Measurements from ENCODE around the gene RB1.
A peak's percentile ranks its signal among the peaks of the same experiment; 100 is the strongest.

Gene RB1

DNA sequence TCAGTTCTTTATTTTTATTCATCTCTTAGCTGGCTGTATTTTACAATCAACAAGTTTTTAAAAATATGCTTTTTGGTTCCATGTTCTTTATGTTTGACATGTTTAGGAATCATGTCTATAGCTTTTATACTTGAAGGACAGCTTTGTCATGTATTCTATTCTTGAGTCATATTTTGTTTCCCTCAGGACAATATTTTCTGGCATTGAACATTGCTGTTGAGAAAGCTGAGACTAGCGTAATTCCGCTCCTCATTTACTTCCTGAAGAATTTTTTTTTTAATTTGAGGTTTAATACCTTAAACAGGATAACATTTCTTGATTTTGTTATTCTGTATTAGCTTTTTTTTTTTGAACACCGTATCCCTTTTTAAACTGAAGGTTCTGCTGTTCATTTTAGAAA lies 53.2 kb downstream of the RB1 start:
- DNase-seq, result no peak

DNA sequence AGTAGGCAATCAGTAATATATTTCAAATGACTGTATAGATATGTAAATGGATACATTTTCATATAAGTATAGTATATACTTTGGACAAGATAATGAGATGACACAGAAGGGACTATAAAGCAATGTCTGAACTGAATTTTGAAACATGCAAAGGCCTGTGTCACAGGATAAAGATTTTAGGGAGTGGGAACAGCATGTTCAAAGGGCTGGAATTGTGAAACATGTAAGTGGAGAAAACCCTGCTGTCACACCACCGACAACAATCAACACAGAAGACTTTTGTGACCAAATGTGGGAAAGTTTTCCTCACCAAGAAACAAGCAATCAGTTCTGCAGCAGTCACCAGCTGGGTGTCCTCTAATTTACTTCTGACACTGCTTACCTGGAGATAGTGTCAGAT lies 66.4 kb downstream of the RB1 start:
- DNase-seq, result no peak

DNA sequence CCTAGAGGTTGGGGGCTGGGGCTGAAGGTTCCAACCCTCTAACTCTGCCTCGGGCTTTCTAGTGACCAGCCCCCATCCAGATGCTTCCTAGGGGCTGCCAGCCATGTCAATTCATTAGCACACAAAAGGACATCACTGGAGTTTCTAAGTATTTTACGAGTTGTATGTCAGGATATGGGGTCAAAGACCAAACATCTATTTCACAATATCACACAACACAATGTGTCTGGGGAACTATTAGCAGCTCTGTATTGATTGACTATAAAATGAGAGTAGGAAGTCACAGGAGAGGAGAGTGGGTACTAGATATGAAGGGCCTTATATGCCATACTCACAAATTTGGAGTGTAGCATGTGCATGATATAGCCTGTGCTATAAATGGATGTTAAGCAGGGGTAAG lies 67.3 kb downstream of the RB1 start:
- DNase-seq, result no peak

GRCh38 chr13:48377857-48378256 lies 74.3 kb downstream of the RB1 start:
- DNase-seq, result no peak

DNA sequence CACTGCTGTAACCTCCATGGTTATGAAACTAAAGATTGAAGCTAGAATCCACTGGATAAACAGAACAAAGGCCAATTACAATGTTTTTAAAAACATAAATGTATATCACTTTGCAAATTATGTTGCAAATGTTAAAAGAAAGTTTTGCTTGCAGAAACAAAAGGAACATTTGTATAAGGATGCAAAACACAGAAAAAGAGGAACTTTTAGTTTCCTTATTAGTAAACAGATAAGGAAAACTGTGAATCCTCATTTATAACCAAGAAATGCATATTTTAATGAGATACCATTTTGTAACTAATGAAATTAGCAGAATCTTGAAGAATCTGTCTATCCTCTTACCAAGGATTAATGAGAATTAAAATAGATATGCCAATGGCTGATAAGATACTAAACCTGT lies 77.0 kb downstream of the RB1 start:
- DNase-seq, result no peak

- DNase-seq, result no peak
Measured at GRCh38 chr13:48383384-48383783, 79.8 kb downstream of the RB1 start.

DNA sequence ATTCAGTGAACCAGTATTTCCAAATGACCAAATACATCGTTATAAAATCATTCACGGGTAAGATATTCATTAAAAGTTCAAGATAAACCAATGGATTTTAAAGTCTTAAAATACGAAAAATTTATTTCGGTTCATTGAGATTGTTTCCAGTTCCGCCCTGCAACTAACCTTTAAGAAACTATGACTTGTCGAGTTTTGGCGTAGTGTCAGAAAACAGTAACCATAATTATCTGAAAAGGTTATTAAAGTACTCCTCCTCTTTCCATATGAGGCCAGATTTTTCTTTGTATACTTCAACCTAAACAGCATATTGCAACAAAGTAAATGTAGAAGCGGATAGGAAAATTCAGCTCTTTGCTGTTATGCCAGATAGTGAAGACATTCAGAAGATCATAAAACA lies 83.3 kb downstream of the RB1 start:
- no peak for DNase-seq

DNA sequence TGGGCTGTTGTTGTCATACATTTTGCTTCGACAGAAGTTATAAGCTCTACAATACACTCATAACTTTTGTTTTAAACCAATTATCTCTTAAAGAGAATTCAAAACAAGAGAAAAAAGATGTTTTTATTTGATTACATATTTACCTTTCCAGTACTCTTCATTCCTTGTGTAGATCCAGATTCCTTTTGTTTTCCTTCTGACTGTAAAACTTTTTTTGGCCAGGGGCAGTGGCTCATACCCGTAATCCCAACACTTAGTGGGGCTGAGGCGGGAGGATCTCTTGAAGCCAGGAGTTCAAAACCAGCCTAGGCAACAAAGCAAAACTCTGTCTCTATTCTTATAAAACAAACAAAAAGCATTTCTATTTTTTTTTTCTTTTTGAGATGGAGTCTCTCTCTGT lies 87.7 kb downstream of the RB1 start:
- no peak for DNase-seq

GRCh38 chr13:48393030-48393697 lies 89.6 kb downstream of the RB1 start:
- no peak for DNase-seq

DNA sequence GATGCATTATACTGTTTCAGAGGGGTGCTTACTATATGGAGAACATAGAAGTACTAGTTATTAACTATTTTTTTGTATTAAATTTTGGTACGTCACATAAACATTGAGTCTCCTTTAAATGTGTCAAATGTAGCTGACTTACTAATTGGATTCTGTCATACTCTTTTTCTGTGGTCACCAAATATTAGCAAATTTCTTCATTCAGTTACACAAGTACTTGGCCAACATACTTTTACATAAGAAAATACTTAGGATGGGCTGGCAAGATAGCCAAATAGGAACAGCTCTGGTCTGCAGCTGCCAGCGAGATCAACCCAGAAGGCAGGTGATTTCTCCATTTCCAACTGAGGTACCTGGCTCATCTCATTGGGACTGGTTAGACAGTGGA lies 90.1 kb downstream of the RB1 start:
- no peak for DNase-seq

DNA sequence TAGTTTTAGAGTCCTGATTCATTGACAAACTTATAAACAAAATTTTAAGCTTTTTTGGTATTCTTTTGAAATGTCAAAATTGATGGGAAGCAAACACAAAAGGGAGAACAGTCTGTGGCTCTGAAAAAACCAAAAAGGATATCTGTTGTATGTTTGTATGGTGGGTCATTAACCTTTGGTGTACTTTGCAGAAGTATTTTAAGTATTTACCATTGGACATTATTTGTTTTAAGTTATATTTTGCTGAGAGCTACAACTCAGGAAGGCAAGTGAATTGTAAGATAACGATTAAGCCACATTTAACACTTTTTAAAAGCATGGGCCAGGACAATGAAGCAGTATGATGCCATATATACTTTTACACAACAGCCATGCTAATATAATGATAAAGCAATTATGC lies 94.2 kb downstream of the RB1 start:
- DNase-seq, result no peak

DNA sequence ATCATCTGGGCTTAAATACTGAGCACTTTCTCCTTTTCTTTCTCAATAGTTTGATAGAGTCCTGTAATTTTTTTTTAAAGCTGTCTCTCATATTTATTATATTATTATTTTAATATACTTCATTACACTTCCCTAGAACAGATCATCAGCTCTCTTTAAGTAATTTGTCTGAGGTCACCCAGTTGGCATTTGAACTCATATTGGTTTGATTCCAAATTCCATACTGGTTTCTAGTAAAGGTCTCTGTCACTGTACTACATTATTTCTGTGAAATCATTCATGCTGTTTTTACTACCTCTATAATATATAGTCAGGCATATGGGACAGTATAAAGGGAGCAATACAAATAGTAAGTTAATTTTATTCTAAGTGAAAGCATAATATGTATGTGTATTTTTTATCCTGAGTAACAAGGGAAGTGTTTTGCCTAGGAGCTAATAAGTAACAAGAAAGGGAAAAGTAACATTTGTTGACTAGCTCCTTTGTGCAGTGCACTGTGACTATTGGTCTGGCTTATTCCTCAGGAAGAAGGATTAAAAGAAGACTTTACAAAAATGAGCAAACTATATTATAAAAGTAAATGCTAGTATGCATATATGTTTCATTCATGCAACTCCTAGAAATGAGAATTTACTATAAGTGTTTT lies 95.0 kb downstream of the RB1 start:
- DNase-seq, result no peak

DNA sequence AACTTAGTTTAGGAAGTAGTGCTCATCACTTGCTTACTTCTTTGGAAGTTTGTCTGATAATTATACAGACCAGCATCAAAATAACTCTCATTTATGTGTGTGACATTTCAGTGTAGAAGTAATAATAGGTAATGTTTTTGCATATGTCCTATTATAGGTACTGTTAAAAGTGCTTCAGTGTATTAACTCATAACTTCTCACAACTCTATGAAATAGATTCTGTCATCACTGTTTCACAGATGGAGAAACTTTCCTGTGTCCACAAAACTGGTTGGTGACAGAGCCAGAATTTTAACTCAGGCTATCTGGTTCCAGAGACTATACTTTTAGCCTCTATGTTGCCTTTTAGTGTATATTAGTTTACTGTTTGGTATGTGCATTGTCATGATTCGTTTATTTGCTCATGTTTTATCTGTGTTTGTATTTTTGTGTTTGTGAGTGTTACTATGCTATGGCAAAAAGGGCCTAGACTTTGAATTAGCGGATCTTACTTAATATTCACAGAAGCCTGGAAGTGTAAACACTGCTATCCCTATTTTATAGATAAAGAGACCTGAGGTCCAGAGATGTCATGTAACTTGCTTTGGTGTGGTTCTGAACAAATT lies 96.6 kb downstream of the RB1 start:
- DNase-seq, result no peak

GRCh38 chr13:48400850-48401291 lies 97.3 kb downstream of the RB1 start:
- DNase-seq, result no peak

DNA sequence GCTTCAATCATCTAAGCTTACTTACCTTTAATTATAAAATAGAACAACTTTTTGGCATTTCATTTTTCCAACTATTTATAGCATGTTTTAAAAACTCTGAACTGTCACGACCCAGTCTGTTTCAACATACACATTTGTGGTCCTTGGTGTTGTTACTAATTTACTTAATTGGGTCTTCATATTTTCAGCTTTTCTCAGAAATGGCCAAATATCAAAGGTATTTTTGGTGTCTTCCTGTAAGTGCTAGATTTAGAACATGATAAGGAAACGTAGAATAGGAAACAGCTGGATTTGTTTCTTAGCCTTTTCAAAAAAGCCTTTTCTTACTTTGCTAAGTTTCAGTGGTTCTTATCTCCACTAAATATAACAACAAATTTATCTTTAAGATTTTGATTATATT lies 97.9 kb downstream of the RB1 start:
- DNase-seq, result no peak

DNA sequence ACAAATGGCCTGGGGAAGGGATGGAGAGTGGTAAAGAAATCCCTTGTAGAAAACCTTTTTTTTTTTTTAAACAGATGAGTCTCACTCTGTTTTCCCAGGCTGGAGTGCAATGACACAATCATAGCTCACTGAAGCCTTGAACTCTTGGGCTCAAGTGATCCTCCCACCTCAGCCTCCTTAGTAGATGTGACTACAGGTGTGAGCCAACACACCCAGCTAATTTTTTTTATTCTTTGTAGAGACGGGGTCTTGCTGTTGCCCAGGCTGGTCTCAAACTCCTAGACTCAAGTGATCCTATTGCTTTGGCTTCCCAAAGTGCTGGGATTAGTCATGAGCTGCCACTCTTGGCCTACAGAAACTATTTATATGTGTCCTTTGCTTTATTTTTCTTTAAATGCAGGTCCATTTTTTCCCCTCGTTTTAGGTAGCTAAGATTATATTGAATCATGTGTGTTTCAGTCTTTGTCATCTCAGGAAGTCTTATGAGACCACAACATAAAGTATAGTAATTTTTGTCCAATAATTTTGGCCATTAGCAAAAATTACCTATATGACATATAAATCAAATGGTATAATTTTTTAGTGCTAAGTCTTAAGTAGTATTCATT lies 98.9 kb downstream of the RB1 start:
- DNase-seq, result no peak

DNA sequence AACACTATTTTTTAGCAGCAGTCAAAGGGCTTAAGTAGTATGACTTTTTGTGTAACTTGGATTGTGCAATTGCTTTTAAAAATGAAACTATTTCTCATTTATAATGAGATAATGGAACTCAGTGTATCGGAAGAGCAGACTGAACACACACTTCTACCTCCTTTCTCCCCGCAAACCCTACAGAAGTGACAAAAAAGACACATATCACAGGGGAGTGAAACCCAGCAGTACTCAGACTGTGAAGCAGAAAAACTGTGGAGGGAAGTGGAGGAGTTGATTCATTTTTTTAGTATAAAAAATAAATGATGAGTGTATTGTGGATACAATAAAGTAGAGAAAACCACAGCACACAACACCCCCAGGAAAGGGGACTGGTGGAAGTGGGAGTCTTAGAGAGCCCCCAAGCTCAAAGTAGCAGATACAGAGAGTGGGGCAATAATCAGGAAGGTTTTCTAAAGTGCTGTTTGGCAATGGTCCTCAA lies 99.6 kb downstream of the RB1 start:
- DNase-seq, result no peak

- no peak for DNase-seq
Measured at GRCh38 chr13:48403913-48404312, 100.4 kb downstream of the RB1 start.

DNA sequence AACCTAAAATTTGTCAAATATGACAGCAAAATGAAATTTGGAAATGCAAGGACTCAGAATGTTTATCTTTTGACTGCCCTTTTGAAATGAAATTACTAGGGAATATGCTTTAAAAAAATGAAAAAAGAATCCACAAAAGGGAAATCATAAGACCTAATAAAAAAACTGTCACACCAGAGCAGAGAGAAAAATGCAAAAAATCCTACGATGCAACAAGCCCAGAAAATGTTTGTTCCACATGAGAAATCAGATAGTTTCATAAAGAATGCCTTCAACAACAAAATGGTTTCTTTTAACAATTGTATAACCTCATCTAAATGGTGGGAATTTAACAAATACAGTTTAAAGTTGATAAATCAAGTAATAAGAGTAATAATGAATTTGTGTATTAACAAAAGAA lies 101.4 kb downstream of the RB1 start:
- DNase-seq, result no peak

DNA sequence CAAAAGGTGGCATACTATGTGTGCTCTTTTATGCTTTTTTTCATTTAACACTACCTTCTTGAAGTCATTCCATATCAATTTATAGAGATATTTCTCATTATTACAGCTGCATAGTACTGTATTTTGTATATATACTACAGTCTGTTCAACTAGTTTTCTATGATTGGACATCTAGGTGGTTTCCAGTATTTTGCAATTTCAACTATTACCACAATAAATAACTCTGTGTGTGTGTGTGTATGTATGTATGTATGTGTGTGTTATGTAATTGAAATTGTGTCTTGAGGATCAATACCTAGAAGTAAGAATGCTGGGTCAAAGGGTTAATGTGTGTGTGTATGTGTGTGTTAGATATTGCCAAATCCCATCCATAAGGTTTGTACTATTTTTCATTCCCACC lies 102.3 kb downstream of the RB1 start:
- no peak for DNase-seq

DNA sequence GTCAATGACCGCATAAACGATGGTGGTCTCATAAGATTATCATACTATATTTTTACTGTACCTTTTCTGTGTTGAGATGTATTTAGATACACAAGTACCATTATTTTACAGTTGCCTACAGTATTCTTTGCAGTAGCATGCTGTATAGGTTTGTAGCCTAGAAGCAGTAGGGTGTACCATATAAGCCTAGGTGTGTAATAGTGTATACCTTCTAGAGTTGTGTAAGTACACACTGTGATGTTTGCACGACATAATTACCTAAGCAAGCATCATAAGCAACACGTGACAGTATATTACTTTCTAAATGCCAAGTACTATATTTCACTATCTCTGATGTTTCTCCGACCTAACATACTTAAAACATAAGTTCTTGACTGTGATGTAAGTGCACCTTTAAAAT lies 106.6 kb downstream of the RB1 start:
- no peak for DNase-seq

- DNase-seq, result no peak
Measured at GRCh38 chr13:48411147-48411794, 107.7 kb downstream of the RB1 start.

DNA sequence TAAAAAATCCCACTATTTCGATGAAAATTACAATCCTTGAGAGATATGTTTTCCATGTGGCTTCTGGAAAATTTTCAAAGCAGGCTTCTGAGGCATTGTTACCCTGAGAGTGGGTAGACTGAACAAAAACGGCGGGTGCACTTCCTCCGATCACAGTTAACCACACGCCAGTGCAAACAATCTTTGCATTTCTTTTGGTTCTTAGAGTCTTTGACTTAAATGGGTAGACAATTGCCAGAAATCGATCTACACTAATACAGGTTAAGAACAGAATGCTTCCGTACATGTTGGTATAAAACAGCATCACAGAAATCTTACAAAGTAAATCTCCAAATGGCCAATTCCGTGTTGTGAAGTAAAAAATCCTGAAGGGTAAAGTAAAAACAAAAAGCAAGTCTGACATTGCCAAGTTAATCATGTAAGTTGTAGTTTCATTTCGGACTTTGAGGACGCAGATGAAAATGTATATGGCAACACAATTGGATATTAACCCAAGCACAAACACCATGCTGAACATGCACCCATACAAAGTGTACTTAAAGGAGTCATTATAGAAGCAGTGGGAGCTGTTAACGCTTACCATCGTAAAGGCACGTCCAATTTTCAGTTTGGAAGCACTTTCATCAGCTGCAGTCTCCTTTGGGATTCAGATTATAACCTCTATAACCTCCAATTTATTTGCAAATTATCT lies 108.4 kb downstream of the RB1 start:
- peak; percentile 35 for DNase-seq

Data from activated CD4-positive, alpha-beta T cell treated with anti-CD3 and anti-CD28 coated beads, Interleukin-2, amount 50 U/mL, for 1 hour (primary cell).